ENCODE measurements around the gene MAML3.

DNA sequence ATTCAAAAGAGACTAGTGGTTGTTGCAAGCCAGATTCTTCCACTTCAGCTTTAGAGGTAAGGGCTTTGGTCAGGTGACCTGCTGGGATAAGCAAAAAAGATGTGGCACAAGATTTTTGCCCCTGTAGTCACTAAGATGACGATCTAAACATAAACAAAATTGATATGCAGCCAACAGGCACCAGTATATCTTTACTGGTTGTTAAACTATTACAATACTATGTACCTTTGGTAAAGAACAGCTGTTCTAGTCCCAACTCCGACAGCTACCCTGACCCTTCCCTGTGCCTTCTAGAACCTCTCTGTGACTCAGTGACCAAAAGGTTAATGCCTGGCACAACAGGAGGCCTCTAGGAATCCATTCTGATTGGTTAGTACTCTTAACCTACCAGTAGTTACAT, 428.7 kb downstream of the MAML3 start:
- TF ChIP-seq POLR2AphosphoS5 (IDR thresholded peaks at IDR 0.05; ENCODE audit: low read depth, low read length), result no peak
- TF ChIP-seq TAF1 (IDR thresholded peaks at IDR 0.05; ENCODE audit: borderline replicate concordance, insufficient read depth, low read length), result no peak
- no peak for TF ChIP-seq REST (IDR thresholded peaks at IDR 0.05; ENCODE audit: insufficient read depth in 1 of 2, low read depth in 2 of 2, low read length in 2 of 2)
- no peak for TF ChIP-seq SIN3A (IDR thresholded peaks at IDR 0.05; ENCODE audit: borderline replicate concordance, insufficient read depth, low read length)
- TF ChIP-seq FOXP2 (optimal IDR thresholded peaks at IDR 0.05; ENCODE audit: borderline replicate concordance, extremely low read depth, extremely low read length, insufficient read depth), result no peak
